ENCODE measurements around the gene KDELR3.

The KDELR3 gene

DNA sequence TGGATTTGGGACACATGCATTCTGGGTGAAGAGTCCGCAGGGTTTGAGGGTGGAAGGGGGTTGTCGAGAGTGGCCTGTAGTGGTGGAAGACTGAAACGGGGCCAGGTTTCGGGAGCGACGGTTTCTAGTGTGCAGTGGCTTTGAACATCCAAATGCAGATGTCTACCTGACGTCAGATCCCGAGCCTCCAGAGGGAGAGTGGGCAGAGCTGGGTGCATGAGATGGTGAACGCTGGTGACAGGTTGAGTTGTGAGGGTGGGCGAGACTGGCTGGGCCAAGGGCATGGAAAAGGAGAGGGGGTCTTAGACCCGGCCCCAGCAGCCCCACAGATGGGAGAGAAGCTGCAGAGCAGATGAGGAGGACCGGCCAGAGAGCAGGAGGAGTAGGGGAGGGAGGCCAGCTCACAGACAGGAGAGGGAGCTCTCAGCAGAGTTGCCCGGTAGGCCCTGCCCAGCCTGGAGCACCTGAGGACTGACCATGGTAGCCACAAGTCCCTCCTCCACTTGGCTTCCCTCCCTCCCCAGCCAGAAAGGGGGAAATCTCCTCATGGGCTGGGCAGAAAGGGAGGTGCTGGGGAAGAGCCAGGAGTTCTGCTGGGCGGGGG lies 27.0 kb upstream of the KDELR3 start:
- DNase-seq (ENCODE audit: low spot score): no peak

- no peak for DNase-seq (ENCODE audit: low spot score)
Observed at GRCh38 chr22:38441620-38442287, 26.1 kb upstream of the KDELR3 start.

DNA sequence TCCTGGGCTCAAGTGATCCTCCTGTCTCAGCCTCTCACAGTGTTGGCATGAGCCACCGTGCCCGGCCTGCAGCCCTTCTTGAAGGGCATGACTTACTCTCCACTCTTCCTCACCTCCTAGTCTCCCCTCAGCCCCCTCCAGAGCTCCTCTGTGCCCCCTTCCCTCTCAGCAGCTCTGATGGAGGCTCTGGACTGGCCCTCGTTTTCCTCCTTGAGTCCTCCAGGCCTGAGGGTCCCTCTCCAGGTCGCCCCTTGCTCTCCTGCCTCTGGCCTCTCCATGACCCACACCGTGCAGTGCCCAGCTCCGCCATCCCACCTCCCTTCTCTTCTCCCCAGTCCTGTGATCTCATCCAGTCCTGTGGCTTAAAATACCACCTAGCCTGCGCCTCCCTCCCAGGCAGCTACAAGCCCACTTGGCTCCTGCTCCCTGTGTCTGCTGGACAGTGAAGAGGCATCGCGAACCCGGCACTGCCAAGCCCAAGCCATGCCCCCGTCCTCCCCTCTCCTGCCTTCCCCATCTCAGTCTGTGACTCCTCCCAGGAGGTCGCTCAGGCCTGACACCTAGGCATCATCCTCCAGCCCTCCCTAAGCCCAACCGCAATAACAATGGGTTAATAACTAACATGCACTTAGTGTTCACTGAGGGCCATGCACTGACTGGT lies 24.8 kb upstream of the KDELR3 start:
- DNase-seq (ENCODE audit: low spot score): no peak

GRCh38 chr22:38443628-38444521 lies 24.0 kb upstream of the KDELR3 start:
- no peak for DNase-seq (ENCODE audit: low spot score)

GRCh38 chr22:38444783-38445182 lies 23.1 kb upstream of the KDELR3 start:
- no peak for DNase-seq (ENCODE audit: low spot score)

GRCh38 chr22:38446018-38446601 lies 21.8 kb upstream of the KDELR3 start:
- no peak for DNase-seq (ENCODE audit: low spot score)

DNA sequence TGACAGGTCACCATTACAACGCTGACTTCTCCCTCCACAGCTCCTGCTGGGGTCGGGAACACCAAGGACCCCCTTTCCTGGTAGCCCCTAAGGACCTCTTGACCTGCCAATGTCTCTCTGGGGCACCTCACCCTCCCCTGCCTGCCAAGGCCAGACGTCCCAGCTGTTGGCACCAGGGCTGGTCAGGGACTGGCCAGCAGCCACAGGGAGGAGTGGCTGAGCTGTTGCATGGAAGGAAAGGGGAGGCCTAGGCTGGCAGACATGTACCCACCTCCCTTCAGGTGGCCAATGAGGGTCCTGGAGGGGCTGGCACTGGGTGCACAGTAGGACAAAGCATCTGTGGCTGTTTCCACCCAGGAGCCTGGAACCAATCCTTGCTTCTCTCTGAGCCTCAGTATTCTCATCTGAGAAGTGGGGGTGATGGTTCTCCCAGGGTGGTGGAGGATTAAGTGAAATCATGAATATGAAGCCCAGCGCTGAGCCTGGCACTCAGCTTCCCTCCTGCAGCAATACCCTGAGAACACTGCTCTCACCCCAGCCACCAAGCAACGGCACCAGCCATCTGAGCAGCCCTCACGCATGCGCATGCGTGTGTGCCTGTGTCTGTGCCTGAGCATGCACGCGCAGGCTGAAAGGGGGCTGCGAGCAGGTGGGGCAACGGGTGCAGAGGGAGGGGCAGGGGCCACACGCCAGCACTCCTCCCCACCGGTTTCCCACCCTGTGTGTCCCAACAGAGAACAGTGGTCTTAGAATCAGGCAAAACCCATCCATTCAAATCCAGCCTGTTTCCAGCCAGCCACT lies 18.8 kb upstream of the KDELR3 start:
- no peak for DNase-seq (ENCODE audit: low spot score)

- DNase-seq (ENCODE audit: low spot score): no peak
Observed at GRCh38 chr22:38449776-38450175, 18.1 kb upstream of the KDELR3 start.

DNA sequence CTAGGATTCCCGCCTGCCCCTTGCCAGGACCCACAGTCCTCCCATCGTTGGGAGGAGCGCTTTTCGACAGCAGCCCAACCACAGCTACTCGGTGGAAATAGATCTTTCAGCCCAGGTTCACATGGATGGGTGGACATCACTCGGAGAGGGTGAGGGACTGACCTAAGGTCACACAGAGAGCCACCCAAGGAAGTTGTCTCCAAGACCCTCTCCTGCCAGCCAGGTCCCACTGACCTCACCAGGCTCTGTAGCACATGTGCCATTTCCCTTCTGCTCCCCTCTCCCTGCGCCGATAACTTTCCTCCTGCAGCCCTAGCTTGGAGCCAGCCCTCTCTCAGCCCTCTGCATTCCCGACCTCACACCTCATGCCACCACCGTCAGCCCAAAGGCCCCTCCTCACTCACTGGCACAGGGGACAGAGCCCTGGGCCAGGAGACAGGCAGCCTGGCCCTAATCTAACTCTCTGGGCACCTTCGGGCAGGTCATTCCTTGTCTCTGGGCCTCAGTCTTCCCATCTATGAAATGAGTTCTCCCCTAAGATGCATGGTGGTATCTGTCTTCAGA lies 17.6 kb upstream of the KDELR3 start:
- DNase-seq (ENCODE audit: low spot score): no peak

DNA sequence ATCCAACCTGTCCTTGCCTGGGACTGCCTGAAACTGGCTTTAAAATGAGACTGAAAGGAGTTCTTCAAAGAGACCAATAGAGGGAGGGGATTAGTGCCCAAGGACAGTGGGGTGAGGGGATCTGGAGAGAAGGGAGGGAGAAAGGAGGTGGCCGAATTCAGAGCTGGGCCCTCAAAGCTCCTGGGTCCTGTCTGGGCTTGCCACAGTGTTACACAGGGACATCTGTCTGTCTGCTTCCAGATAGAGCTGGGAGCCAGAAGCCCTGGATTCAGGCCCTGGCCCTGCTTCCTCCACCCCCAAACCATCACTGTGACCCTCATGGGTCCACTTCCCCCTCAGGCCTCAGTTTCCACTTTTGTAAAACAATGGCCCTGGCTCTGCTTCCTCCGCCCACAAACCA lies 16.5 kb upstream of the KDELR3 start:
- no peak for DNase-seq (ENCODE audit: low spot score)

DNA sequence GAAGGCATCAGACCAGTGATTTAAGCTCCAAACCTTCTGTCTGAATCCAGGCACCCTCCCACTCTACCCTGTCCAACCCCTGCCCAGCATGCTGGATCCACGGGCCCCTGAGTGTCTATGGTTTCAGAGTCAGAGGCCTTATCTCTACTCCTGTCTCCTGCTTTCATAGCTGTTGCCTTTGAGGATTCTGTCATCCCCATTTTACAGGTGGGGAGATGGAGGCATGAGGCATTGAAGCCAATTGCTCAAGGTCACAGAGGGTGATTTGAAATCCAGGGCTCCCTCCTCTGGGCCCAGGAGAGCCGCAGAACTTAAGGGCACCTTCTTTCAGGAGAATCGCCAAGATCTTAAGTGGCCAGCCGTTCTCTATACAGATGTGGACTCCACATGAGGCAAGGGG lies 16.0 kb upstream of the KDELR3 start:
- DNase-seq (ENCODE audit: low spot score): no peak

- no peak for DNase-seq (ENCODE audit: low spot score)
Observed at GRCh38 chr22:38452373-38453065, 15.4 kb upstream of the KDELR3 start.

- no peak for DNase-seq (ENCODE audit: low spot score)
Observed at GRCh38 chr22:38453066-38453672, 14.7 kb upstream of the KDELR3 start.

- DNase-seq (ENCODE audit: low spot score): no peak
Observed at GRCh38 chr22:38453996-38454352, 13.9 kb upstream of the KDELR3 start.

DNA sequence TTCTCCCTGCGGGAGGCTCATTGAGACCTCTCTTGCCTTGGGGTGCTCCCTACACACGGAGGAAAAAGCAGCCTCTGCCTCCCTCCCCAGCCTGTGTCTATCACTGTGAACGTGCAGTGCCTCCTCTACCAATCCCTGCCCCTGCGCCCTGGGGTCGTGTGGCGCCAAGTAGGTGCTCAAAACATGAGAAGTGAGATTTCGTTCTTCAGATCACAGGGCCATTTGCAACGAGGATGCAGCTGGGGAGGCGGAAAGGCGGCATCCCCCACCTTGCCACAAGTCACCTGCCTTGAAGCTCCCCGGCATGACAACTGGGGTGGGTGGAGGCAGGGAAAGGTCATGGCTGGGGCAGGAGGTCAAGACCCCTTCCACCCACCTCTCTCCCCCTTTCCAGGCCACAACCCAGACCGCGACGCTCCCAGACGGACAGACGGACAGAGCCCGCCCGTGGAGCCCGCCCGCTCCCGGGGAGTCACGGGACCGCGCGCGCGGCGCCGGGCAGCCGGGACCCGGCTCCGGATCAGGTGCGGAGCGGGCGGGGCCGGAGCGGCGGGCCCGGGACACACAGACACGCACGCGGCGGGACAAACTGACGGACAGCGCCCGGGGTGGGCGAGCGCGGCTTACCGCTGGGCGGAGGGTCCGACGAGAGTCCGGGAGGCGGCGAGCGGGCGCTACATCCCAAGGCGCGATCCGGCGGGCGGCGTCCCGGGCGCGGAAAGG lies 13.4 kb upstream of the KDELR3 start:
- DNase-seq (ENCODE audit: low spot score): no peak

- no peak for DNase-seq (ENCODE audit: low spot score)
Observed at GRCh38 chr22:38455076-38455529, 12.8 kb upstream of the KDELR3 start, which contains the start of gene KCNJ4. Gene KCNJ4 (minus strand): TSS chr22:38455199. CDS start chr22:38428132, 27,067 bp downstream.

DNA sequence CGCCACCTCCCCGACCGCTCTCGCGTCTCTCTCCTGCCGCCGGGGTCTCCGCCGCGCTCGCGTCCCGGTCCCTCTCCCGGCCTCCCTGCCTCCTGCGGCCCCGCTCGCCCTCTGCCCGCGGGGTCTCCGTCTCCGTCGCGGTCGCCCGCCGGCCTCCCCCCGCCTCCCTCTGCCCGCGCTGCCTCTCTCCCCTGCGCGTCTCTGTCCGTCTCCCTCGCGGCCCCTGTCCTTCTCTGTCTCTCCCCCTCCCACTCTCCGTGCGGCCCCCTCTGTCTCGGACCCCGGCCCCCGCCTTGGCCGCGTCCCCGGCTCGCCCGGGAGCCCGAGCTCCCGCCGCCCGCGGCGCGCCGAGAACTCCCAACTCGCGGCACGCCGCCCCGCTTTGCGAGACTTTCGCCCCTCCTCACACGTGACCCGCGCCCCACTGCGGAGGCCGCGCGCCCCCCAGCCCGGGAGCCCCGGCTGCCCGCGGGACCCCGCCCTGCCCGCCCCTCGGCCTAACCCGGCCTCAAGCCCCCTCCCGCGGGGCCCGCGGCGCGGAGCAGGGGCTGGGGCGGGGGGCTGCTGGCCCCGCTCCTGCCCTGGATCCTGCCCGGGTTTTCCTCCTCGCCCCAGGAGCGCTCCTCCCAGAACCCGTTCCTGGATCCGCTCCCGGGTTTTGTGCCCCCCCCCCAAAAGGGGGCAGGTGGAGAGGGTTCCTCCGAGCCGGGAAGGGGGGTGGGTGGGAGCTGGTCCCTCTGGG lies 12.2 kb upstream of the KDELR3 start:
- no peak for DNase-seq (ENCODE audit: low spot score)

GRCh38 chr22:38456272-38456835 lies 11.5 kb upstream of the KDELR3 start:
- DNase-seq (ENCODE audit: low spot score): no peak
